ENCODE data around the gene CFL1. TPM values are rescaled to one million over a fixed set of nuclear protein-coding genes. Genes with fewer than 3 reads are reported as not detected.
A peak's percentile ranks its signal among the peaks of the same experiment; 100 is the strongest.

Gene CFL1
- total RNA-seq, 2 donors from 2014 or later = 477 to 512 TPM

DNA sequence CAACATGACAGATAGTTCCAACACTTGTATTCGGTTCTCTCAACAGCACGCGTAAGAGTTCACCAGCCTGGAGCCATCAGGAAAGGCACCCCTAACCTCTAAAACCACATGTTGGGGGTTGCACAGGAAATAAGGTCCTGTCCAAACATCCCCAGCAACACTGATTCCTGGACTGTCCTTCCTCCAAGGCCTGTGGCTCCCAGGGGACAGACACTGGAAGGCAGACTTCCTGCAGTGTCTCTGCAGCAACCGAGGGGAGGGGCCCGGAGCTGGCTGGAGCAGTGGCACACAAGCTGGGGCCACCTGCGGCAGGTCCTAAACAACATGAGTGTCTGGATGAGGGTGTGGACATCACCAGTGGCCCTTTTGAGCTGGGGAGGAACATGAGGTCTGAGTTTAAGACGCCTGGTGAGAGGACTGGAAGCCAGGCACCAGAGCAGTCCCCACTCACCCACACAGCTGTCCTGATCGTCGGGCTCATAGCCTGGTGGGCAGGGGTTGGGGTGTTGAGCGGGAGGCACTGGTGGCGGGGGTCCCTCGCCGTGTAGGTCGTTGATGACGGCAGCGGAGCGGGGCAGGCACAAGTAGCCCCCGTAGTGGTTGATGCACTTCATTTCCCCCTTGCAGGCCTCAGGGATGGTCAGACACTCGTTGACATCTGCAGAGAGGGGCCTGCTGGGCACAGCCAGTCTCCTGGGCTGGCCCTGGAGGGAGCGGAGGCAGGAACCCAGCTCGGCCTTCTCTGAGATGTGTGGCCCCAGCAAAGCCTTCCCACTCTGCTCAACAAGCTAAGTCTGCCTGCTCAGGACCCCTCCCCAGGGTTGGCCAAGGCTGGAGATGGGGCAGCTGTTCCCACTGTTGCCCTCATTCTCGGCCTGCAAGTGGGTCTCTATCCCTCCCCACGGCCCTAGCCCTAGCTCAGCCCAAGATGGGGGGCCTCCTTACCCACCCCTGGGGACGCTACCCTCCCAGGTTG, 13.0 kb upstream of the CFL1 start:
- no peaks in the 10 kb centered on the region for H3K9me3 Mint-ChIP-seq
- H3K36me3 Mint-ChIP-seq (ENCODE audit: insufficient read depth in 2 of 2) = peaks cover 0 to 4% of the 10 kb centered on the region in 2 donors
- peak overlapping the region; percentile 42 to 64 for H3K4me3 Mint-ChIP-seq
- no peaks in the 10 kb centered on the region for H3K27me3 Mint-ChIP-seq (ENCODE audit: low read depth)
- no peak for DNase-seq
- H3K27ac Mint-ChIP-seq = no peak overlapping the region
- H3K4me1 Mint-ChIP-seq (ENCODE audit: low read depth) = peaks cover 23% of the 10 kb centered on the region
- ATAC-seq (replicated peaks in 1 of 2) = no peak

DNA sequence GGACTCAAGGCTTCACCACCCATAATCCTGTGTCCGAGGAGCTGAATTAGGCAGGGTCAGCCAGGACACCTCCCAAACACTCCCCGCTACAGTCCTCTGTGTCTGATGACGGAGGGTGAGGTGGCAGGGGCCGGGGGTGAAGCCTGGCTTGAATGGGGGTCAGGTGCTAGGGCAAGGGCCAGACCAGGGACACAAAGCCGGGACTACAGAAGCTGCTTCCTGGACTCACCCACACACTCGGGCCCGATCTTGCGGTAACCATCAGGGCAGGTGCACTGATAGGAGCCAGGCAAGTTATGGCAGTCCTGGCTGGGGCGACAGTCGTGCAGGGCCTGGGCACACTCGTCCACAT, 12.3 kb upstream of the CFL1 start:
- Mint-ChIP-seq H3K9me3 (no peaks in the 10 kb centered on the region), H3K36me3 (ENCODE audit: insufficient read depth in 2 of 2) (peaks cover 0 to 4% of the 10 kb centered on the region in 2 donors), H3K27ac (no peak overlapping the region), H3K4me3 (no peak overlapping the region), H3K4me1 (ENCODE audit: low read depth) (peaks cover 23% of the 10 kb centered on the region), H3K27me3 (ENCODE audit: low read depth) (no peaks in the 10 kb centered on the region)
- ATAC-seq (replicated peaks in 1 of 2) (no peak), DNase-seq (no peak)

DNA sequence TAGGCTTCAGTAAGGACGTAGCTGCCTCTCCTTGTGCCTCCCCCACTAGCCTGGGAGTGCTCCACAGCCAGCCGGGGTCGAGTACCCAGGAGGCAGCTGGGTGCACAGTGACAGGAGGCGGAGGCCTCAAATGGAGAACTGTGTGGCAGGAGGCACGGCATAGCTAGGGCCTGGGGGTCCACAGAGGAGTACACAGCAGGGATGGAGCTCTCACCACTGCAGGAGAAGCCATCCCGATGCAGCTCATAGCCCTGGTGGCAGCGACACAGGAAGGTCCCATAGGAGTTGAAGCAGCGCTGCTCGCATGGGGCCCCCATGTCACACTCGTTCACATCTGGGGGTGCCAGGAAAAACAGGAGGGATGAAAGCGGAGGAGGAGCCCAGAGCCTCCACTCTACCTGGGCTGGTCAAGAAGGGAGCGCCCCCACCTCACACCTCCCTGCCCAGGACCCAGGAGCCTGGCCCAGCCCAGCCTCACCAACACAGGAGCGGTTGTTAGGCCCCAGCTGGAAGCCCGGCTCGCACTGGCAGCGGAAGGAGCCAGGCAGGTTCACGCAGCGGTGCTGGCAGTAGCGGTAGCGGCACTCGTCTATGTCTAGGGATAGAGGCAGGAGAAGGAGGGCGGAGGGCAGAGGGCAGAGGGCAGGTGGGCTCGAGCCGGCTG, 11.8 kb upstream of the CFL1 start:
- Mint-ChIP-seq H3K4me3 (no peak overlapping the region), H3K27ac (no peak overlapping the region)
- no peak for ATAC-seq (replicated peaks in 1 of 2)

GRCh38 chr11:65868907-65869306, 10.9 kb upstream of the CFL1 start:
- ATAC-seq (replicated peaks in 1 of 2) (no peak), DNase-seq (no peak)
- H3K27me3 Mint-ChIP-seq (ENCODE audit: low read depth) = no peaks in the 10 kb centered on the region
- no peaks in the 10 kb centered on the region for H3K9me3 Mint-ChIP-seq
- no peak overlapping the region for H3K27ac Mint-ChIP-seq
- H3K4me1 Mint-ChIP-seq (ENCODE audit: low read depth) = peaks cover 23% of the 10 kb centered on the region
- H3K36me3 Mint-ChIP-seq (ENCODE audit: insufficient read depth in 2 of 2) = peaks cover 0 to 7% of the 10 kb centered on the region in 2 donors
- H3K4me3 Mint-ChIP-seq = no peak overlapping the region

More for the DNA sequence above, 11.8 kb upstream of the CFL1 start:
- Mint-ChIP-seq H3K4me1 (ENCODE audit: low read depth) (peaks cover 23% of the 10 kb centered on the region), H3K27me3 (ENCODE audit: low read depth) (no peaks in the 10 kb centered on the region), H3K36me3 (ENCODE audit: insufficient read depth in 2 of 2) (peaks cover 0 to 7% of the 10 kb centered on the region in 2 donors), H3K9me3 (no peaks in the 10 kb centered on the region)
- no peak for DNase-seq

DNA sequence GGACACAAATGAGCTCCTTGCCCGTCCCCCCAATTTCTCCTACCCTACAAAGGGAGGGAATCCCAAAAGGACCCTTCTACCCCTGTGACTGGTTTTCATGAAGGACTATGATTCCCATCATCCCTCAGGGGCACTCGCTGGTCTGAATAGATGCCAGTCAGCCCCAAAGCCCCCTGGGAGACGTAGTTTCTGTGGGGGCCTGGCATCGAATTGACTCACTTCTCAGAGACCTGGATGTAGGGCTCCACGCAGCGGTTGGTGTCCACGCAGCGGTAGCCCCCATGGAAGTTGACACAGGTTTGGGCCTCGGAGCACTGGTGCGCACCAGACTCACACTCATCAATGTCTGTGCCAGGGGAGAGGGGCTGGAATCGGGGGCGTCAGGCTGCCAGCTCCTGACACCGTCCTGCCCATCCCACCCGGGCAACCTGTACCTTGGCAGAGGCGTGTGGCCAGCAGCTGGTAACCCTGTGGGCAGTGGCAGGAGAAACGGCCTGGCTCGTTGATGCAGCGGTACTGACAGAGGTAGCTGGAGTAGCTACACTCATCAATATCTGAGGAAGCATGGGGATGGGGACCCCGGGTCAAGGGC, 10.2 kb upstream of the CFL1 start:
- no peak for DNase-seq
- ATAC-seq (replicated peaks in 1 of 2) = no peak
- no peak overlapping the region for H3K27ac Mint-ChIP-seq

DNA sequence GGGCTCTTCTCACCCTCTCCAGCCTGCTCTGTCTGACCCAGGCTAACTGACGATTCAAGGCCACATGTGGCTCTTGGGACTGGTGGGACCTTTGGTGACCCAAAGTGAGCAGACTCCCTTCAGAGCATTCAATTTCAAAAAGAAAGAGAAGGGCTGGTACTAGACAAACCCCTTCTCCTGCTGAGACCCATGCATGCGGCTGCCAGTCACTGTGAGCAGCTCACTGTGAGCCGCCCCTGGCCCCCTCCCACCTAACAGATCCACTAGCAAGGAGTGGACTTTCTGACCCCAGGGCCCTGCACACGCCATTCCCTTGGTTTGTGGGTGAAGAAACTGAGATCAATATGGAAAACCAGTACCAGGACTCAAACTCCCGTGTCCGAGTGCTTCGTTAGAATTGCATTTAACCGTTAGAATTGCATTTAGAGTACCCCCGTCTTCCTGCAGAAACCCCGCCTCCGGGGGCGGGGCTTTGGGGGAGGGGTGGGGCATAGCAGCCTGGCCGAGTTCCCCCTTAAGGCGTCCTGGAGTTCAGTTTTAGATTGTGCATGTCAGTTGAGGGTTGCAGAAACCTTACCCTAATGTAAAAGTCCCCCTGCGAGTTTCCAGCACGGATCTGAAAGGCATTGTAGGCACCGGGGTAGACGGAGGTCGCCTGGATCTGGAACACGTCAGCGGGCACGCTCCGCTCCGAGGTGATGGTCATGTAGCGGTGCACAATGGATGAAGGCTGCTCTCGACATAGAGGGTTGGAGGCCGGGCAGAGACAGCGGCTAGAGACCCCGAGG, 9.5 kb upstream of the CFL1 start:
- H3K36me3 Mint-ChIP-seq (ENCODE audit: insufficient read depth in 2 of 2) = peaks cover 2 to 13% of the 10 kb centered on the region in 2 donors
- H3K4me3 Mint-ChIP-seq = no peak overlapping the region
- no peaks in the 10 kb centered on the region for H3K27me3 Mint-ChIP-seq (ENCODE audit: low read depth)
- peak in 1 of 2 donors; percentile 37 for DNase-seq
- no peak overlapping the region for H3K27ac Mint-ChIP-seq
- ATAC-seq (replicated peaks in 1 of 2) = no peak
- H3K9me3 Mint-ChIP-seq = no peaks in the 10 kb centered on the region
- H3K4me1 Mint-ChIP-seq (ENCODE audit: low read depth) = peaks cover 27% of the 10 kb centered on the region

More for the DNA sequence above, 10.2 kb upstream of the CFL1 start:
- peaks cover 25% of the 10 kb centered on the region for H3K4me1 Mint-ChIP-seq (ENCODE audit: low read depth)
- no peaks in the 10 kb centered on the region for H3K9me3 Mint-ChIP-seq
- peaks cover 0 to 9% of the 10 kb centered on the region in 2 donors for H3K36me3 Mint-ChIP-seq (ENCODE audit: insufficient read depth in 2 of 2)
- H3K4me3 Mint-ChIP-seq = no peak overlapping the region
- H3K27me3 Mint-ChIP-seq (ENCODE audit: low read depth) = no peaks in the 10 kb centered on the region

- ATAC-seq (replicated peaks in 1 of 2) (no peak), DNase-seq (no peak)
- Mint-ChIP-seq H3K27me3 (ENCODE audit: low read depth) (no peaks in the 10 kb centered on the region), H3K27ac (no peak overlapping the region), H3K4me3 (no peak overlapping the region), H3K9me3 (no peaks in the 10 kb centered on the region), H3K36me3 (ENCODE audit: insufficient read depth in 2 of 2) (peaks cover 2 to 13% of the 10 kb centered on the region in 2 donors), H3K4me1 (ENCODE audit: low read depth) (peaks cover 34% of the 10 kb centered on the region)
These were observed 8.7 kb upstream of the CFL1 start for GRCh38 chr11:65866509-65867283.

DNA sequence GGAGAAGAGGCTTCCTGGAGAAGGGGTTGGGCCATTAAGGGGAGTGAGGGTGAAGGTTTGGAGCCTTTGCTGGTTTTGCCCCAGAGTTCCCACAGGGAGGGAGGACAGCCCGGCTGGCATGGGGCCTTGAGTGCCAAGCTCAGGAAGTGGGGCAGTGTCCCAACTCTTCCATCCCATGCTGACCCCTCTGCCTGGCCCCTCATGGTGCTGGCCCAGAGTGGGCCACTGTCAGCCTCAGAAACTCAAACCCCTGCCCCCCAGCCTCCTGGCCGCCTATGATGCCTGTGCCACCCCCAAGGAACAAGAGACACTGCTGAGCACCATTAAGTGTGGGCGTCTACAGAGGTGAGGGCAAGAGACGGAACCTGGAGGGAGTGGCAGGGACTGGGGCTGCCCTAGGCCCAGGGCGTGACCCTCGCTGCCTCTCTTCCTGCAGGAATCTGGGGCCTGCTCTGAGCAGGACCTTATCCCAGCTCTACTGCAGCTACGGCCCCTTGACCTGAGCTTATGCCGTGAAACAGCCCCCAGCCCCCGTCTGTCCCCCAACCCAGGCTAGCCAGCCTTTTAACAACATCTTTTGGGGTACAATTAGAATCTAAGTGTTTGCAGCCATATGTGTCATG, 7.7 kb upstream of the CFL1 start:
- DNase-seq (no peak), ATAC-seq (replicated peaks in 1 of 2) (no peak)
- Mint-ChIP-seq H3K27ac (no peak overlapping the region), H3K4me1 (ENCODE audit: low read depth) (peaks cover 38% of the 10 kb centered on the region), H3K36me3 (ENCODE audit: insufficient read depth in 2 of 2) (peaks cover 2 to 13% of the 10 kb centered on the region in 2 donors), H3K4me3 (no peak overlapping the region), H3K27me3 (ENCODE audit: low read depth) (no peaks in the 10 kb centered on the region), H3K9me3 (no peaks in the 10 kb centered on the region)

DNA sequence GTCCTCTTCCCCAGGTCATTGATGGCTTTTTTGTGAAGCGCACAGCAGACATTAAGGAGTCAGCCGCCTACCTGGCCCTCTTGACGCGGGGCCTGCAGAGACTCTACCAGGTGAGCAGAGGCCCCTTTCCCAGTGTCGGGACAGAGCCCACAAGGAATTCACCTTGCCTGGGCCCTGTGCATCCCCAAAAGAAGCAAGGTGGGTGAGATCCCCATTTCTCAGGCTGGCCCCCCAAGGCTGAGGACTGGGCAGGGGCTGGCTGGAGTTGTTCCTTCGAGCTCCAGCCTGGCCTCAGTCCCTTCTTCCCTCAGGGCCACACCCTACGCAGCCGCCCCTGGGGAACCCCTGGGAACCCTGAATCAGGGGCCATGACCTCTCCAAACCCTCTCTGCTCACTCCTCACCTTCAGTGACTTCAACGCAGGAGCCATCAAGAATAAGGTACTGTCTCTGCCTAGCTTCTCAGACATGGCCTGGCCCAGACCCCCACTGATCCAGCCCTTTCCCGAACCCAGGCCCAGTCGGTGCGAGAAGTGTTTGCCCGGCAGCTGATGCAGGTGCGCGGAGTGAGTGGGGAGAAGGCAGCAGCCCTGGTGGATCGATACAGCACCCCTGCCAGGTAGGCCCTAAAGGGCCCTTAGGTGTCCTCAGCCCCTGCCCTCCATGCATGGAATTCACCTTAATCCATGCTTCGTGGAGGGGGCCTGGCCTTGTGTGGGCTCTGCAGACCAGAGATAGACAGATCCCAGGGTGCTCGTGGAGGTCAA, 6.9 kb upstream of the CFL1 start:
- no peak overlapping the region for H3K4me3 Mint-ChIP-seq
- peaks cover 3 to 15% of the 10 kb centered on the region in 2 donors for H3K36me3 Mint-ChIP-seq (ENCODE audit: insufficient read depth in 2 of 2)
- no peak overlapping the region for H3K27ac Mint-ChIP-seq
- H3K27me3 Mint-ChIP-seq (ENCODE audit: low read depth) = no peaks in the 10 kb centered on the region
- H3K9me3 Mint-ChIP-seq = no peaks in the 10 kb centered on the region
- no peak for ATAC-seq (replicated peaks in 1 of 2)
- peaks cover 37% of the 10 kb centered on the region for H3K4me1 Mint-ChIP-seq (ENCODE audit: low read depth)
- DNase-seq = no peak

GRCh38 chr11:65863889-65864705, 6.1 kb upstream of the CFL1 start:
- ATAC-seq (replicated peaks in 1 of 2) (no peak), DNase-seq (no peak)
- peaks cover 40% of the 10 kb centered on the region for H3K4me1 Mint-ChIP-seq (ENCODE audit: low read depth)
- peaks cover 3 to 15% of the 10 kb centered on the region in 2 donors for H3K36me3 Mint-ChIP-seq (ENCODE audit: insufficient read depth in 2 of 2)
- H3K27me3 Mint-ChIP-seq (ENCODE audit: low read depth) = no peaks in the 10 kb centered on the region
- H3K27ac Mint-ChIP-seq = no peak overlapping the region
- no peaks in the 10 kb centered on the region for H3K9me3 Mint-ChIP-seq
- no peak overlapping the region for H3K4me3 Mint-ChIP-seq

All from activated T-cell treated with anti-CD3 and anti-CD28 coated beads, Interleukin-2, amount 50 U/mL, for 72 hours (primary cell).